Hepatocyte (in vitro differentiated cells): ENCODE results near the gene CENPB. TPM values are rescaled to one million over a fixed set of nuclear protein-coding genes. Genes with fewer than 3 reads are reported as not detected.

Experiments used
- DNase-seq: peaks from one replicate; pipeline ENCODE4 v3.0.0-alpha.2; 2016; ENCODE audit warnings: low spot score
- H2AFZ ChIP-seq: fragments of 200-600 bp; sonication (generic); 2 replicates; pipeline ENCODE4 v1.6.0; 2016; ENCODE audit warnings: antibody characterized with exemption, mild to moderate bottlenecking
- H3K27ac ChIP-seq: fragments of 200-600 bp; sonication (generic); 2 replicates; pipeline ENCODE4 v1.5.1; 2016; ENCODE audit warnings: mild to moderate bottlenecking
- H3K27me3 ChIP-seq: fragments of 200-600 bp; sonication (generic); 2 replicates; pipeline ENCODE4 v1.6.1; 2016
- H3K36me3 ChIP-seq: fragments of 200-600 bp; sonication (generic); replicated peaks from 2 replicates; pipeline ENCODE4 v1.5.1; 2016; ENCODE audit warnings: low read depth; ENCODE audit not compliant: insufficient read depth
- H3K4me1 ChIP-seq: fragments of 200-600 bp; sonication (generic); 2 replicates; pipeline ENCODE4 v1.5.1; 2016; ENCODE audit warnings: mild to moderate bottlenecking, moderate library complexity; ENCODE audit not compliant: insufficient read depth
- H3K4me2 ChIP-seq: fragments of 200-600 bp; sonication (generic); 2 replicates; pipeline ENCODE4 v1.6.0; 2016
- H3K4me3 ChIP-seq: fragments of 200-600 bp; sonication (generic); 2 replicates; pipeline ENCODE4 v1.5.1; 2016; ENCODE audit warnings: mild to moderate bottlenecking
- H3K79me2 ChIP-seq: fragments of 200-600 bp; sonication (generic); 2 replicates; pipeline ENCODE4 v1.6.0; 2017; ENCODE audit warnings: mild to moderate bottlenecking
- H3K9me2 ChIP-seq: fragments of 200-600 bp; sonication (generic); replicated peaks from 2 replicates; pipeline ENCODE4 v1.6.0; 2017; ENCODE audit warnings: mild to moderate bottlenecking; ENCODE audit not compliant: insufficient read depth
- H3K9me3 ChIP-seq: fragments of 200-600 bp; sonication (generic); 2 replicates; pipeline ENCODE4 v1.5.1; 2016; ENCODE audit warnings: low read depth, mild to moderate bottlenecking
- H4K20me1 ChIP-seq: fragments of 200-600 bp; sonication (generic); 2 replicates; pipeline ENCODE4 v1.6.0; 2016; ENCODE audit warnings: mild to moderate bottlenecking; ENCODE audit not compliant: insufficient read depth, poor library complexity, severe bottlenecking
- EZH2 ChIP-seq: fragments of 200-600 bp; sonication (generic); IDR thresholded peaks from 2 replicates; pipeline ENCODE4 v1.6.1; 2016; ENCODE audit warnings: antibody characterized with exemption, mild to moderate bottlenecking, borderline replicate concordance
- EZH2phosphoT487 ChIP-seq: fragments of 200-600 bp; sonication (generic); IDR thresholded peaks from one replicate; pipeline ENCODE4 v1.6.1; 2018; ENCODE audit warnings: antibody characterized with exemption, mild to moderate bottlenecking, low read depth, moderate library complexity; ENCODE audit not compliant: unreplicated experiment, severe bottlenecking
- WGBS: methylation state at CpG from one replicate; pipeline ENCODE4 v1.1.6; 2016; ENCODE audit warnings: low lambda C conversion rate; ENCODE audit errors: missing lambda C conversion rate; 5-methylcytosine and 5-hydroxymethylcytosine counted together
- polyA plus RNA-seq: library from polyadenylated mRNA; unstranded; fragments of >200 nt; fragmentation: Nextera tagmentation; extraction: Ambion mirVana; gene quantifications from 2 replicates; pipeline ENCODE4 v1.2.1, GENCODE V29; 2016
- total RNA-seq: library from RNA; depleted of rRNA; stranded (reverse); fragments of >200 nt; gene quantifications from 2 replicates; pipeline ENCODE4 v1.2.3, GENCODE V29; 2014
- TF ChIP-seq, protein P1 (sequence below): fragments of 200-600 bp; sonication (generic); IDR thresholded peaks from 2 replicates; pipeline ENCODE4 v1.5.1; 2016; ENCODE audit warnings: antibody characterized with exemption, mild to moderate bottlenecking; ENCODE audit not compliant: poor library complexity

CENPB gene
- total and polyA plus RNA-seq, 2 experiments from 2014 or later = 21.2 to 46.7 TPM

DNA sequence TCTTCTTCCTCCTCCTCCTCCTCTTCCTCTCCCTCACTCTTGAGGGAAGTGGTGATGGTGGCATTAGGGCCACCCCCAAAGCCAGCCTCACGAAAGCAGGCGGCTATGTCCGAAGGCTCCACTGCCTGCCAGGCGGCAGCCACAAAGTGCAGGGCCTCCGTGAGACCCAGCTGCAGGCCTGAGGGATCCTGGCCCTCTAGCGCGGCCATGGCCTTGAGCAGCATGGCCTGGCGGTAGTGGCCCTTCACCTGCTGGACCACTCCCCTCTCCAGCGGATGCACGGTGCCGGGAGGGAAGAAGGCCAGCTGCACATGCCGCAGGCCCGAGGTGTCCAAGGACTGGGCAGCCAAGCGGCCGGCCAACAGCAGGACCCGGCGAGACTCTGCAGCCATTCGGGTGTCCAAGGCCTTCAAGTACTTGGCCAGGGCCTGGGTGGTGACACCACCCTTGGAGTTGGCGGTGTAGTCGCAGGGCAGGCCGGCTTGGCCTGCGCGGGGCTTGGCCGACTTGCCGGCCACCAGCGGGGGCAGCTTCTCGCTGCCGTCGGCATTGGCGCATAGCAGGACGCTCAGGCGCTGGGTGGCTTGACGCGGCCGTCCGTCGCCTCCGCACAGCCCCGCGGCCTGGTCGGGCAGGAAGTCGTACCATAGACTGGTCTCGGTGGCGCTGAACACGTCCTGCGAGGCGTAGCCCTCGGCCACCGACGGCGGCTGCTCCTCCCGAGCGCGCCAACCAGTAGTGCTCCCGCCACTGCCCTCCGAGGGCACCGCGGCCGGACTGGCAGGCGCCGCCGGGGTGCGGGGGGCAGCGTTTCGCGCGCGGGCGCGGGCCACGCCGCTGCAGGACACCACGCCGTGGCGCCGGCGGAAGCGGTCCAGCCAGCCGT, 1.1 kb downstream of the CENPB start:
- Histone ChIP-seq H3K79me2 (peaks cover 32% of the 10 kb centered on the region), H2AFZ (no peak overlapping the region), H3K9me3 (no peaks in the 10 kb centered on the region), H3K4me2 (peak overlapping the region; percentile 97), H4K20me1 (peaks cover 18% of the 10 kb centered on the region), H3K4me3 (peak overlapping the region; percentile 30), H3K9me2 (no peaks in the 10 kb centered on the region), H3K27ac (peak overlapping the region; percentile 70), H3K27me3 (no peaks in the 10 kb centered on the region), H3K36me3 (no peaks in the 10 kb centered on the region), H3K4me1 (peaks cover 34% of the 10 kb centered on the region)
- no peak for DNase-seq
- TF ChIP-seq EZH2phosphoT487 (no peak), EZH2 (no peak)
- TF ChIP-seq, protein P1, sequence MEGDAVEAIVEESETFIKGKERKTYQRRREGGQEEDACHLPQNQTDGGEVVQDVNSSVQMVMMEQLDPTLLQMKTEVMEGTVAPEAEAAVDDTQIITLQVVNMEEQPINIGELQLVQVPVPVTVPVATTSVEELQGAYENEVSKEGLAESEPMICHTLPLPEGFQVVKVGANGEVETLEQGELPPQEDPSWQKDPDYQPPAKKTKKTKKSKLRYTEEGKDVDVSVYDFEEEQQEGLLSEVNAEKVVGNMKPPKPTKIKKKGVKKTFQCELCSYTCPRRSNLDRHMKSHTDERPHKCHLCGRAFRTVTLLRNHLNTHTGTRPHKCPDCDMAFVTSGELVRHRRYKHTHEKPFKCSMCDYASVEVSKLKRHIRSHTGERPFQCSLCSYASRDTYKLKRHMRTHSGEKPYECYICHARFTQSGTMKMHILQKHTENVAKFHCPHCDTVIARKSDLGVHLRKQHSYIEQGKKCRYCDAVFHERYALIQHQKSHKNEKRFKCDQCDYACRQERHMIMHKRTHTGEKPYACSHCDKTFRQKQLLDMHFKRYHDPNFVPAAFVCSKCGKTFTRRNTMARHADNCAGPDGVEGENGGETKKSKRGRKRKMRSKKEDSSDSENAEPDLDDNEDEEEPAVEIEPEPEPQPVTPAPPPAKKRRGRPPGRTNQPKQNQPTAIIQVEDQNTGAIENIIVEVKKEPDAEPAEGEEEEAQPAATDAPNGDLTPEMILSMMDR = no peak
- WGBS = 67% methylated on average over 69 of the region's 79 CpGs

DNA sequence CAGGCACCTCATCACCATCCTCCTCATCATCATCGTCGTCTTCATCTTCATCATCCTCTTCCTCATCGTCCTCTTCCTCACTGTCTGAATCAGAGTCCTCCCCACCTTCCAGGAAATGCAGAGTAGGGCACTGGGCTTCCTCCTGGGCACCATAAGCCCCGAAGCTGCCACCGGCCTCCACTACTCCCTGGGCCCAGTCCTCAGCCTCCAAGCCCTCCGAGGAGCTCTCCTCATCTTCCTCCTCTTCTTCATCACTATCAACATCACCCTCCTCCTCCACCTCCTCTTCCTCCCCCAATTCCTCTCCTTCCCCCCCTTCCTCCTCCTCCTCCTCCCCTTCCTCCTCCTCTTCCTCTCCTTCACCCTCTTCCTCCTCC, 1.7 kb downstream of the CENPB start:
- Histone ChIP-seq H4K20me1 (peaks cover 18% of the 10 kb centered on the region), H3K27me3 (no peaks in the 10 kb centered on the region), H2AFZ (no peak overlapping the region), H3K4me2 (peak overlapping the region; percentile 97), H3K79me2 (peaks cover 32% of the 10 kb centered on the region), H3K9me2 (no peaks in the 10 kb centered on the region), H3K4me1 (peaks cover 34% of the 10 kb centered on the region), H3K36me3 (no peaks in the 10 kb centered on the region), H3K27ac (no peak overlapping the region), H3K9me3 (no peaks in the 10 kb centered on the region), H3K4me3 (no peak overlapping the region)
- TF ChIP-seq EZH2 (no peak), EZH2phosphoT487 (no peak)
- TF ChIP-seq, protein P1 = no peak
- 97% methylated on average over 3 of the region's 6 CpGs for WGBS
- DNase-seq = no peak

DNA sequence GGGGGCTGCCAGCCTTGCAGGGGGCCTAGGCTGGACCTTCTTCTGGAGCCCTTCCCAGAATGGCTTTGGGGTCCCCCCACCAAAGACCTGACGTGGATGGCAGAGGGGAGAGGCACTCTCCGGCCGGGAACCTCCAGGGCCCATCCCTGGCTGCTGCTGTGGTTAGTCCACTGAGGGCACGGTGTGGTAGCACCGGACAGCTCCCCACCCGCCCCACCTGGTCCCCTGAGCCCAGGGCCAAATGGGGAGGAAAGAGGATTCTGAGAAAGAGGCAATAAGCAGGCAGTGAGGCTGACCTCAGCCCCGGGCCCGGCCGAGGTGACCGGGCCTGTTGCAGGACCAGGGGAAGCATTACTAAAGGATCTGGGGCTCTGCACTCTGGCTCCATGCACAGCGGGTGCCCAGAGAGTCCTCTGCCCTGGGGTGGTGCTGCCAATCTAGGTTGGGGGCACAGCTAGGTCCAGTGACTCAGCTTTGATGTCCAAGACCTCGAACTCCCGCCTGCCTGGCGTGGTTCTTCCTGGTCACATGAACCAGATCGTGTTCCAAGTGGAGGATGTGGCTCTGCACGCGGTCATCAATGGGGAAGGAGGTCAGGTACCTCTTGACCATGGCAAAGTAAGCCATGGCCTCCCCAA, 2.2 kb downstream of the CENPB start:
- H2AFZ ChIP-seq = no peak overlapping the region
- peaks cover under 1% of the 10 kb centered on the region for H3K27me3 ChIP-seq
- H3K9me2 ChIP-seq = no peaks in the 10 kb centered on the region
- no peaks in the 10 kb centered on the region for H3K36me3 ChIP-seq
- no peak overlapping the region for H3K27ac ChIP-seq
- H4K20me1 ChIP-seq = peaks cover 18% of the 10 kb centered on the region
- H3K9me3 ChIP-seq = no peaks in the 10 kb centered on the region
- H3K4me1 ChIP-seq = peaks cover 34% of the 10 kb centered on the region
- peaks cover 32% of the 10 kb centered on the region for H3K79me2 ChIP-seq
- WGBS = 98% methylated on average over 17 of the region's 17 CpGs
- H3K4me2 ChIP-seq = peak overlapping the region; percentile 97
- no peak for DNase-seq
- TF ChIP-seq EZH2phosphoT487 = no peak
- no peak overlapping the region for H3K4me3 ChIP-seq

GRCh38 chr20:3783511-3784195, 2.9 kb downstream of the CENPB start:
- Histone ChIP-seq H4K20me1 (peaks cover 18% of the 10 kb centered on the region), H3K27ac (no peak overlapping the region), H3K27me3 (peaks cover 8% of the 10 kb centered on the region), H3K36me3 (no peaks in the 10 kb centered on the region), H3K4me3 (no peak overlapping the region), H2AFZ (no peak overlapping the region), H3K9me3 (no peaks in the 10 kb centered on the region), H3K4me2 (peak overlapping the region; percentile 97), H3K4me1 (peaks cover 34% of the 10 kb centered on the region), H3K9me2 (no peaks in the 10 kb centered on the region), H3K79me2 (peaks cover 32% of the 10 kb centered on the region)
- 92% methylated on average over 9 of the region's 10 CpGs for WGBS
- no peak for DNase-seq
- TF ChIP-seq, protein P1 = no peak
- TF ChIP-seq EZH2 (no peak), EZH2phosphoT487 (no peak)
